ENCODE data around the gene LMX1B. TPM values are rescaled to one million over a fixed set of nuclear protein-coding genes. Genes with fewer than 3 reads are reported as not detected.
A peak's percentile ranks its signal among the peaks of the same experiment; 100 is the strongest.

The LMX1B gene
- total and polyA plus RNA-seq, 2 of the 4 experiments (the other 2 are of a cell fraction), result not detected

GRCh38 chr9:126591083-126591482 lies 22.6 kb upstream of the LMX1B start:
- H3K4me2 ChIP-seq (ENCODE audit: low read depth, low read length), result no peak overlapping the region
- no peak overlapping the region for H4K8ac ChIP-seq (ENCODE audit: low read depth in 2 of 2, low read length in 2 of 2)
- H4K5ac ChIP-seq (ENCODE audit: low read depth, low read length), result no peak overlapping the region
- intact Hi-C loops (cut with micrococcal nuclease) (no loop called here), in situ Hi-C loops (cut with MboI; ENCODE audit: low sequenced_read_pairs) (no loop called here), dilution Hi-C loops (cut with HindIII; ENCODE audit: low sequenced_read_pairs, unreplicated experiment) (no loop called here)
- H2AFZ ChIP-seq (replicated peaks; ENCODE audit: low read length, poor library complexity), result no peak overlapping the region
- no peak overlapping the region for H3K56ac ChIP-seq (ENCODE audit: extremely low read depth, insufficient read depth, low read length)
- no peaks in the 10 kb centered on the region for H3K36me3 ChIP-seq (ENCODE audit: control insufficient read depth, insufficient read depth, low read length)
- ChIA-PET POLR2A (ENCODE audit: unreplicated experiment) (no interaction called here), CTCF (no interaction called here)
- WGBS, 2 experiments (ENCODE audit: extremely low coverage in 2 of 2, insufficient read length in 1 of 2), result 67% methylated on average over 2 of the region's 3 CpGs; no CpG with 5 or more reads in 1 of the 2 experiments
- no peaks in the 10 kb centered on the region; the same call in 1 of the 2 replicates for H4K20me1 ChIP-seq (ENCODE audit: insufficient read depth, low read length)
- H2BK20ac ChIP-seq (ENCODE audit: low read depth, low read length), result no peak overlapping the region
- no peak overlapping the region for H2AK5ac ChIP-seq (ENCODE audit: low read depth, low read length)
- H3K27ac ChIP-seq (ENCODE audit: insufficient read depth, low read length), result no peak overlapping the region
- no peak overlapping the region for H3K14ac ChIP-seq (replicated peaks; ENCODE audit: low read depth, low read length)
- no peaks in the 10 kb centered on the region for H3K9me1 ChIP-seq (ENCODE audit: insufficient read depth, low read length)
- 0 out of 2 replicates have a peak, but pooled peaks cover 2% of the 10 kb centered on the region for H3K9me3 ChIP-seq (ENCODE audit: control insufficient read depth, insufficient read depth, low read length)
- no peak overlapping the region for H3K4me3 ChIP-seq (ENCODE audit: insufficient read depth, low read depth, low read length)
- H2BK15ac ChIP-seq (ENCODE audit: low read depth, low read length), result no peak overlapping the region
- BruUV-seq (replicated peaks), result no TSS peak
- H3K4ac ChIP-seq (ENCODE audit: low read depth, low read length), result no peak overlapping the region
- ATAC-seq (ENCODE audit: low read depth), result no peak
- no peak for TF ChIP-seq NFE2L2 (IDR thresholded peaks at IDR 0.05; ENCODE audit: low read depth, low read length)
- TF ChIP-seq, protein P1, sequence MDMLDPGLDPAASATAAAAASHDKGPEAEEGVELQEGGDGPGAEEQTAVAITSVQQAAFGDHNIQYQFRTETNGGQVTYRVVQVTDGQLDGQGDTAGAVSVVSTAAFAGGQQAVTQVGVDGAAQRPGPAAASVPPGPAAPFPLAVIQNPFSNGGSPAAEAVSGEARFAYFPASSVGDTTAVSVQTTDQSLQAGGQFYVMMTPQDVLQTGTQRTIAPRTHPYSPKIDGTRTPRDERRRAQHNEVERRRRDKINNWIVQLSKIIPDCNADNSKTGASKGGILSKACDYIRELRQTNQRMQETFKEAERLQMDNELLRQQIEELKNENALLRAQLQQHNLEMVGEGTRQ (IDR thresholded peaks at IDR 0.05; ENCODE audit: low read depth, low read length), result peak; percentile 83
- H3K79me1 ChIP-seq (ENCODE audit: low read depth in 1 of 2, low read length in 2 of 2), result no peaks in the 10 kb centered on the region
- no peak overlapping the region for H2BK5ac ChIP-seq (ENCODE audit: low read depth, low read length, poor library complexity, severe bottlenecking)
- no peak overlapping the region for H3K18ac ChIP-seq (ENCODE audit: low read depth, low read length)
- peaks cover 43% of the 10 kb centered on the region for H3K27me3 ChIP-seq (ENCODE audit: control insufficient read depth, insufficient read depth, low read length)
- H3K23ac ChIP-seq (ENCODE audit: low read depth, low read length), result no peak overlapping the region
- H3K9ac ChIP-seq (ENCODE audit: low read depth, low read length), result no peak overlapping the region
- H2BK120ac ChIP-seq (ENCODE audit: low read depth, low read length), result no peak overlapping the region
- no peaks in the 10 kb centered on the region for H3K4me1 ChIP-seq (ENCODE audit: control insufficient read depth, insufficient read depth, low read length)
- H2AK9ac ChIP-seq (replicated peaks; ENCODE audit: low read depth, low read length, poor library complexity), result no peak overlapping the region
- DNase-seq, result peak; percentile 4
- H4K91ac ChIP-seq (ENCODE audit: insufficient read depth, low read depth, low read length), result no peak overlapping the region

All from IMR-90 (cell line).